OCI-LY1 (cell line): ENCODE results near the gene GOLGA6B.
"Not testable (repeated sequence)": the region's sequence is repeated elsewhere in the genome, so short reads cannot be mapped to it uniquely, and the experiment has no call there.

ENCODE experiments used
- H2AFZ ChIP-seq: fragments of 200-600 bp; sonication (generic), shearing (Covaris generic); 2 replicates; pipeline ENCODE4 v1.6.0; 2014; ENCODE audit warnings: antibody characterized with exemption, mild to moderate bottlenecking, low read length
- H3F3A ChIP-seq: fragments of 200-600 bp; sonication (generic), shearing (Covaris generic); 2 replicates; pipeline ENCODE4 v1.6.0; 2014; ENCODE audit warnings: mild to moderate bottlenecking, antibody characterized with exemption, low read length, moderate library complexity; ENCODE audit not compliant: insufficient read depth
- H3K27ac ChIP-seq: fragments of 200-600 bp; sonication (generic); 2 replicates; pipeline ENCODE4 v1.5.1; 2014; ENCODE audit warnings: low read length, mixed run types, mild to moderate bottlenecking, low read depth; ENCODE audit not compliant: poor library complexity, severe bottlenecking
- H3K27me3 ChIP-seq: fragments of 200-600 bp; sonication (generic); 2 replicates; pipeline ENCODE4 v1.6.0; 2014; ENCODE audit warnings: antibody characterized with exemption, mild to moderate bottlenecking, low read length, moderate library complexity; ENCODE audit not compliant: insufficient read depth
- H3K36me3 ChIP-seq: fragments of 200-600 bp; sonication (generic); 2 replicates; pipeline ENCODE4 v1.6.1; 2014; ENCODE audit warnings: mild to moderate bottlenecking, antibody characterized with exemption, low read length, moderate library complexity, mixed read lengths; ENCODE audit not compliant: insufficient read depth
- H3K4me1 ChIP-seq: fragments of 200-600 bp; sonication (generic); 2 replicates; pipeline ENCODE4 v1.5.1; 2014; ENCODE audit warnings: mild to moderate bottlenecking, low read length, moderate library complexity; ENCODE audit not compliant: insufficient read depth, severe bottlenecking
- H3K4me2 ChIP-seq: fragments of 200-600 bp; sonication (generic), shearing (Covaris generic); 2 replicates; pipeline ENCODE4 v1.6.1; 2014; ENCODE audit warnings: low read length
- H3K4me3 ChIP-seq: fragments of 200-600 bp; sonication (generic); 2 replicates; pipeline ENCODE4 v1.5.1; 2014; ENCODE audit warnings: low read length, low read depth, mild to moderate bottlenecking, mixed read lengths; ENCODE audit not compliant: poor library complexity, severe bottlenecking
- H3K79me2 ChIP-seq: fragments of 200-600 bp; shearing (Covaris generic); 2 replicates; pipeline ENCODE4 v1.6.1; 2016; ENCODE audit warnings: mixed run types, low read length, mixed read lengths; ENCODE audit not compliant: insufficient read depth
- H3K9ac ChIP-seq: fragments of 200-600 bp; sonication (generic), shearing (Covaris generic); 2 replicates; pipeline ENCODE4 v1.6.1; 2014; ENCODE audit warnings: mild to moderate bottlenecking, low read length, mixed read lengths
- H3K9me2 ChIP-seq: fragments of 200-600 bp; sonication (generic), shearing (Covaris generic); 2 replicates; pipeline ENCODE4 v1.6.1; 2014; ENCODE audit warnings: low read depth, mild to moderate bottlenecking, low read length, mixed read lengths
- H3K9me3 ChIP-seq: fragments of 200-600 bp; shearing (Covaris generic); 2 replicates; pipeline ENCODE4 v1.6.1; 2014; ENCODE audit warnings: low read length, mixed read lengths
- H4K20me1 ChIP-seq: fragments of 200-600 bp; sonication (generic), shearing (Covaris generic); 2 replicates; pipeline ENCODE4 v1.6.0; 2016; ENCODE audit warnings: mild to moderate bottlenecking, low read length; ENCODE audit not compliant: insufficient read depth
- CTCF ChIP-seq: fragments of 200-600 bp; sonication (generic), shearing (Covaris generic); IDR thresholded peaks from 2 replicates; pipeline ENCODE4 v1.5.1; 2017; ENCODE audit warnings: mild to moderate bottlenecking, antibody characterized with exemption, low read length, moderate library complexity, mixed read lengths
- EZH2 ChIP-seq: fragments of 200-600 bp; sonication (generic), shearing (Covaris generic); IDR thresholded peaks from 2 replicates; pipeline ENCODE4 v1.8.0; 2017; ENCODE audit warnings: borderline replicate concordance, mixed run types, mild to moderate bottlenecking, antibody characterized with exemption, low read length, moderate library complexity, mixed read lengths

The GOLGA6B gene

GRCh38 chr15:72698938-72699337 lies 44.4 kb downstream of the GOLGA6B start:
- no peaks in the 10 kb centered on the region for H3F3A ChIP-seq
- H3K27ac ChIP-seq, result no peak overlapping the region
- H3K9me2 ChIP-seq, result no peaks in the 10 kb centered on the region
- TF ChIP-seq CTCF (no peak), EZH2 (no peak)
- H3K27me3 ChIP-seq, result no peaks in the 10 kb centered on the region
- H4K20me1 ChIP-seq, result no peaks in the 10 kb centered on the region
- H3K36me3 ChIP-seq, result no peaks in the 10 kb centered on the region; the same call in 1 of the 2 replicates
- H2AFZ ChIP-seq, result no peak overlapping the region
- no peak overlapping the region for H3K4me3 ChIP-seq
- H3K4me2 ChIP-seq, result no peak overlapping the region
- 0 out of 2 replicates have a peak, but pooled peaks cover 5% of the 10 kb centered on the region for H3K79me2 ChIP-seq
- H3K4me1 ChIP-seq, result no peaks in the 10 kb centered on the region
- no peak overlapping the region for H3K9ac ChIP-seq
- H3K9me3 ChIP-seq, result no peaks in the 10 kb centered on the region

- no peak overlapping the region for H3K9ac ChIP-seq
These were observed 45.6 kb downstream of the GOLGA6B start for GRCh38 chr15:72700076-72700475.

GRCh38 chr15:72706266-72706665 lies 51.8 kb downstream of the GOLGA6B start:
- H3K79me2 ChIP-seq, result no peaks in the 10 kb centered on the region
- no peak overlapping the region for H3K9ac ChIP-seq
- H2AFZ ChIP-seq, result no peak overlapping the region
- no peaks in the 10 kb centered on the region for H3K9me3 ChIP-seq
- H3K4me1 ChIP-seq, result no peaks in the 10 kb centered on the region
- H3K4me3 ChIP-seq, result no peak overlapping the region
- H3K27ac ChIP-seq, result no peak overlapping the region
- no peaks in the 10 kb centered on the region for H3F3A ChIP-seq
- no peak for TF ChIP-seq CTCF
- no peak for TF ChIP-seq EZH2
- H3K4me2 ChIP-seq, result no peak overlapping the region
- H3K27me3 ChIP-seq, result no peaks in the 10 kb centered on the region
- no peaks in the 10 kb centered on the region for H3K9me2 ChIP-seq
- H3K36me3 ChIP-seq, result no peaks in the 10 kb centered on the region
- no peaks in the 10 kb centered on the region for H4K20me1 ChIP-seq

More at GRCh38 chr15:72700076-72700475, 45.6 kb downstream of the GOLGA6B start:
- Histone ChIP-seq H3K27me3 (no peaks in the 10 kb centered on the region), H3K36me3 (no peaks in the 10 kb centered on the region; the same call in 1 of the 2 replicates), H3K9me3 (no peaks in the 10 kb centered on the region), H2AFZ (no peak overlapping the region), H3K4me3 (no peak overlapping the region), H4K20me1 (no peaks in the 10 kb centered on the region), H3F3A (no peaks in the 10 kb centered on the region), H3K4me2 (no peak overlapping the region), H3K27ac (no peak overlapping the region), H3K4me1 (no peaks in the 10 kb centered on the region), H3K9me2 (no peaks in the 10 kb centered on the region), H3K79me2 (0 out of 2 replicates have a peak, but pooled peaks cover 5% of the 10 kb centered on the region)
- TF ChIP-seq CTCF (no peak), EZH2 (no peak)

GRCh38 chr15:72708551-72709303 lies 54.2 kb downstream of the GOLGA6B start:
- not testable (repeated sequence) for H3K27ac ChIP-seq, H3K27me3 ChIP-seq, H4K20me1 ChIP-seq, H3K79me2 ChIP-seq, H3K4me3 ChIP-seq, H3K9me2 ChIP-seq, H3K9ac ChIP-seq, H3K4me1 ChIP-seq, H3K4me2 ChIP-seq, H3F3A ChIP-seq, H2AFZ ChIP-seq, H3K36me3 ChIP-seq, H3K9me3 ChIP-seq
